B cell (primary cell): ENCODE results near the gene TPRG1L. TPM values are rescaled to one million over a fixed set of nuclear protein-coding genes. Genes with fewer than 3 reads are reported as not detected.
"Not testable (repeated sequence)": the region's sequence is repeated elsewhere in the genome, so short reads cannot be mapped to it uniquely, and the experiment has no call there.

Experiments used
- ATAC-seq: fragments of 200-7000 bp; cut with Tn5 transposase; one replicate; pipeline ENCODE4 v1.10.0; 2021; ENCODE audit warnings: low read depth, mild to moderate bottlenecking, moderate number of reproducible peaks, moderate library complexity
- CTCF ChIA-PET: fragments of 350-600 bp; sonication (Branson Sonifier 250); formaldehyde crosslinking; loops from one replicate; lab custom pipeline; 2021; ENCODE audit warnings: antibody characterized with exemption, inconsistent platforms; lab: Charles Lee
- POLR2A ChIA-PET: fragments of 350-600 bp; sonication (Branson Sonifier 250); formaldehyde crosslinking; loops from one replicate; lab custom pipeline; 2021; ENCODE audit warnings: antibody characterized with exemption; lab: Charles Lee
- DNase-seq: peaks from one replicate; pipeline ENCODE4 v3.0.0; 2013
- H2AFZ ChIP-seq: 2 replicates; pipeline ENCODE4 v1.6.1; 2012; ENCODE audit warnings: mild to moderate bottlenecking, low read depth, low read length; ENCODE audit not compliant: insufficient read depth, poor library complexity, severe bottlenecking
- H3K27ac ChIP-seq, 2 donors: 1 replicate in 1 of 2; 2 replicates in 1 of 2; pipeline ENCODE4 v1.5.1; 2012 to 2013; ENCODE audit warnings: low read length in 2 of 2, mild to moderate bottlenecking in 2 of 2, moderate library complexity in 1 of 2
- H3K27me3 ChIP-seq, 4 experiments: fragments of 200-600 bp in 1 of 4; sonication (generic) in 1 of 4; replicated peaks in 1 of 4; 1 replicate in 2 of 4; 2 replicates in 2 of 4; pipeline versions ENCODE4 v1.6.1 to v1.7.0; 2013 to 2016; ENCODE audit warnings: low read length in 3 of 4, mild to moderate bottlenecking in 2 of 4, mixed read lengths in 1 of 4, moderate library complexity in 1 of 4; ENCODE audit not compliant: insufficient read depth in 4 of 4, control insufficient read depth in 3 of 4; ENCODE audit errors: control extremely low read depth in 1 of 4
- H3K36me3 ChIP-seq, 2 experiments: replicated peaks in 1 of 2; 1 replicate in 1 of 2; 2 replicates in 1 of 2; pipeline versions ENCODE4 v1.6.1 to v1.7.1; 2013; ENCODE audit warnings: low read length in 1 of 2; ENCODE audit not compliant: insufficient read depth in 2 of 2, control insufficient read depth in 1 of 2; ENCODE audit errors: control extremely low read depth in 1 of 2, extremely low read depth in 1 of 2
- H3K4me1 ChIP-seq, 2 donors: fragments of 200-600 bp in 1 of 2; sonication (generic) in 1 of 2; 1 replicate in 1 of 2; 2 replicates in 1 of 2; pipeline versions ENCODE4 v1.5.1 to v1.6.1; 2013 to 2017; ENCODE audit warnings: low read length in 2 of 2; ENCODE audit not compliant: control insufficient read depth in 2 of 2, insufficient read depth in 2 of 2
- H3K4me2 ChIP-seq: replicated peaks from 2 replicates; pipeline ENCODE3; 2012; ENCODE audit warnings: mild to moderate bottlenecking, low read depth, low read length; ENCODE audit not compliant: poor library complexity, severe bottlenecking
- H3K4me3 ChIP-seq, 5 experiments: fragments of 200-600 bp in 1 of 5; sonication (generic) in 1 of 5; 1 replicate in 3 of 5; 2 replicates in 2 of 5; pipeline versions ENCODE4 v1.5.1 to v1.7.0; 2011 to 2016; ENCODE audit warnings: low read length in 4 of 5, mild to moderate bottlenecking in 4 of 5, low read depth in 2 of 5, control low read depth in 1 of 5, moderate library complexity in 1 of 5; ENCODE audit not compliant: insufficient read depth in 1 of 5; ENCODE audit errors: control extremely low read depth in 1 of 5, extremely low read depth in 1 of 5
- H3K79me2 ChIP-seq: fragments of 200-600 bp; sonication (generic); one replicate; pipeline ENCODE4 v1.6.0; 2016; ENCODE audit warnings: low read length; ENCODE audit not compliant: control insufficient read depth, insufficient read depth
- H3K9ac ChIP-seq: fragments of 200-600 bp; sonication (generic); 2 replicates; pipeline ENCODE4 v1.6.1; 2017; ENCODE audit warnings: mild to moderate bottlenecking, low read length, moderate library complexity
- H3K9me3 ChIP-seq, 3 donors: one replicate each; pipeline versions ENCODE4 v1.6.1 to v1.7.1; 2013; ENCODE audit warnings: low read length in 2 of 3; ENCODE audit not compliant: control insufficient read depth in 2 of 3, insufficient read depth in 1 of 3; ENCODE audit errors: control extremely low read depth in 1 of 3
- H4K20me1 ChIP-seq: 2 replicates; pipeline ENCODE4 v1.6.0; 2012; ENCODE audit warnings: mild to moderate bottlenecking, low read length; ENCODE audit not compliant: insufficient read depth, control insufficient read depth, poor library complexity, severe bottlenecking
- H3K27ac Mint-ChIP-seq: one replicate; pipeline ENCODE4 v1.8.0; 2021; ENCODE audit warnings: mixed read lengths
- H3K27me3 Mint-ChIP-seq: one replicate; pipeline ENCODE4 v1.8.0; 2021; ENCODE audit warnings: mixed read lengths
- H3K4me1 Mint-ChIP-seq: one replicate; pipeline ENCODE4 v1.8.0; 2021; ENCODE audit warnings: mixed read lengths
- H3K4me3 Mint-ChIP-seq: one replicate; pipeline ENCODE4 v1.8.0; 2021; ENCODE audit warnings: mixed read lengths
- H3K9me3 Mint-ChIP-seq: one replicate; pipeline ENCODE4 v1.8.0; 2022; ENCODE audit warnings: mixed read lengths; ENCODE audit not compliant: insufficient read depth
- CTCF ChIP-seq: fragments of 200-600 bp; IDR thresholded peaks from one replicate; pipeline ENCODE4 v1.8.0; 2022; ENCODE audit warnings: antibody characterized with exemption, mild to moderate bottlenecking
- EZH2 ChIP-seq: IDR thresholded peaks from 2 replicates; pipeline ENCODE4 v1.6.1; 2012; ENCODE audit warnings: borderline replicate concordance, low read depth, mild to moderate bottlenecking, moderate library complexity, low read length; ENCODE audit not compliant: insufficient read depth, poor library complexity, severe bottlenecking
- WGBS: methylation state at CpG from one replicate; pipeline ENCODE4 v1.1.5; 2013; ENCODE audit warnings: missing lambda C conversion rate; ENCODE audit not compliant: insufficient coverage; 5-methylcytosine and 5-hydroxymethylcytosine counted together
- intact Hi-C: fragments of 100-400 bp; cut with micrococcal nuclease; formaldehyde crosslinking; loops from one replicate; pipeline ENCODE4 v1.10.0; 2022
- polyA plus RNA-seq: library from polyadenylated mRNA; depleted of rRNA; stranded (reverse); fragments of >200 nt; gene quantifications from 2 replicates; pipeline ENCODE4 v1.2.3, GENCODE V29; 2012
- total RNA-seq, 2 donors: library from RNA; stranded (reverse); fragments of 120-200 nt in 1 of 2; gene quantifications; 1 replicate in 1 of 2; 2 replicates in 1 of 2; pipeline versions ENCODE4 v1.2.3 to v1.2.4, GENCODE V29; 2013 to 2022

The TPRG1L gene
- total and polyA plus RNA-seq, 2 donors (not counting 1 experiment from before 2014, with no cell fraction given) = 19.5 to 48.6 TPM

GRCh38 chr1:3584915-3585314, 39.9 kb upstream of the TPRG1L start:
- intact Hi-C loops = no loop called here
- 82% methylated on average over 7 of the region's 7 CpGs for WGBS
- H3K27me3 ChIP-seq = peaks cover 0 to 3% (median 0%) of the 10 kb centered on the region in 4 experiments

GRCh38 chr1:3585353-3585868, 39.4 kb upstream of the TPRG1L start:
- H3K36me3 ChIP-seq, H3K4me3 ChIP-seq, H3K79me2 ChIP-seq, H3K4me3 Mint-ChIP-seq, CTCF ChIA-PET, ATAC-seq, H3K4me2 ChIP-seq, intact Hi-C loops, H3K27me3 ChIP-seq, H3K27ac Mint-ChIP-seq, H4K20me1 ChIP-seq, H3K9ac ChIP-seq, H3K4me1 ChIP-seq, H3K27me3 Mint-ChIP-seq, H2AFZ ChIP-seq, H3K27ac ChIP-seq, POLR2A ChIA-PET, H3K4me1 Mint-ChIP-seq, DNase-seq, H3K9me3 Mint-ChIP-seq, H3K9me3 ChIP-seq: not testable (repeated sequence)
- 79% methylated on average over 6 of the region's 6 CpGs for WGBS

More at GRCh38 chr1:3584915-3585314, 39.9 kb upstream of the TPRG1L start:
- no peak overlapping the region for H3K27ac ChIP-seq
- no peaks in the 10 kb centered on the region for H3K4me1 Mint-ChIP-seq
- POLR2A ChIA-PET = no interaction called here
- H4K20me1 ChIP-seq = no peaks in the 10 kb centered on the region
- no peak overlapping the region for H3K4me2 ChIP-seq
- H2AFZ ChIP-seq = no peak overlapping the region
- no peaks in the 10 kb centered on the region for H3K9me3 Mint-ChIP-seq
- no peaks in the 10 kb centered on the region for H3K79me2 ChIP-seq
- TF ChIP-seq EZH2 (no peak), CTCF (no peak)
- no peaks in the 10 kb centered on the region for H3K36me3 ChIP-seq
- H3K4me1 ChIP-seq = no peaks in the 10 kb centered on the region
- no peaks in the 10 kb centered on the region for H3K9me3 ChIP-seq
- no peak overlapping the region for H3K4me3 ChIP-seq
- ATAC-seq = no peak
- no peak for DNase-seq
- CTCF ChIA-PET = no interaction called here
- H3K4me3 Mint-ChIP-seq = no peak overlapping the region
- no peak overlapping the region for H3K9ac ChIP-seq
- H3K27ac Mint-ChIP-seq = no peak overlapping the region
- H3K27me3 Mint-ChIP-seq = no peaks in the 10 kb centered on the region
